HS-27A (cell line): Measurements from ENCODE around the gene HUS1.
"Not testable (repeated sequence)": the region's sequence is repeated elsewhere in the genome, so short reads cannot be mapped to it uniquely, and the experiment has no call there.

ENCODE experiments used
- DNase-seq: peaks from one replicate; pipeline ENCODE4 v3.0.0-alpha.2; 2012; ENCODE audit warnings: low read depth, missing footprints

Gene HUS1

DNA sequence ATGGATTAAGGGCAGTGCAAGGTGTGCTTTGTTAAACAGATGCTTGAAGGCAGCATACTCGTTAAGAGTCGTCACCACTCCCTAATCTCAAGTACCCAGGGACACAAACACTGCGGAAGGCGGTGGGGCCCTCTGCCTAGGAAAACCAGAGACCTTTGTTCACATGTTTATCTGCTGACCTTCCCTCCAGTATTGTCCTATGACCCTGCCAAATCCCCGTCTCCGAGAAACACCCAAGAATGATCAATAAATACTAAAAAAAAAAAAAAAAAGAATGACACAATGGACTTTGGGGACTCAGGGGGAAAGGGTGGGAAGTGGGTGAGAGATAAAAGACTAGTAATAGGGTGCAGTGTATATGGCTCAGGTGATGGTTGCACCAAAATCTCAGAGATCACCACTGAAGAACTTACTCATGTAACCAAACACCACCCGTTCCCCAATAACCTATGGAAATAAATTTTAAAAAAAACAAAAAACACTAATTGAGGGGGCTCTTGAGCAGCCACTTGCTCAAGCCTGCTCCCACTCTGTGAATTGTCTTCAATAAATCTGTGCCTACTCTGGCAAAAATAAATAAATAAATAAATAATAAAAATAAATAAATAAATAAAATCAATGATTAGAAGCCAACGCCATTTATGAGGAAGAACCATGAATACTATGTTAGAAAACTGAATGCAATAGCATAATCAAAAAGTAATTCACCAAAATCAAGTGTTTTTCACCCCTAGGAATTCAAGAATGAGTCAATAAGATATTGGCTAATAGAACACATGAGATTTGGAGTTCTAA lies 56.1 kb downstream of the HUS1 start:
- not testable (repeated sequence) for DNase-seq

DNA sequence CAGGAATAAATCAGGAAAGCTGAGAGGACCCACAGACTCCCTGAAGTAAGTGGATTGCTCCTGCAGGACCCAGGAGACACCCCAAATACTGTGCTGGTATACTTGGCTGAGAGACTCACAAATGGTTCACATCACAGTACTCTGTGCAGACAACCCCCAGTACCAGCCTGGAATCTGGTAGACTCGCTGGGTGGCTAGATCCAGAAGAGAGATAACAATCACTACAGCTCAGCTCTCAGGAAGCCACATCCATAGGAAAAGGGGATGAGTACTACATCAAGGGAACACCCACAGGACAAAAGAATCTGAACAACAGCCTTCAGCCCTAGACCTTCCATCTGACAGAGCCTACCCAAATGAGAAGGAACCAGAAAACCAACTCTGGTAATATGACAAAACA lies 62.9 kb downstream of the HUS1 start:
- DNase-seq = not testable (repeated sequence)

DNA sequence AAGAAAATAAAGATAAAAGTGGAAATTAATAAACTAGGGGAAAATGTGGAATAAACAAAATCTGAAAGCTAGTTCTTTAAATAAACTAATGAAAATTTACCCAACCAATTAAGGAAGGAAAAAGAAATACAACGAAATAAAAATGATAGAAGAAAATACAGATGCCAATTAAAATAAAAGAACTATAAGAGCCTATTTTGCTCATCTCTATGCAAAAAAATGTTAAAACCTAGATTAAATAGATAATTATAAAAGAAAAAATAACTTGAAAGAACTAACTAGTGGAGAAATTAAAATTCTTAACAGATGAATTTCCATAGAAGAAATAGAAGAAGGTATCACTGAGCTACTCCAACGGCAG lies 63.8 kb downstream of the HUS1 start:
- no peak for DNase-seq

DNA sequence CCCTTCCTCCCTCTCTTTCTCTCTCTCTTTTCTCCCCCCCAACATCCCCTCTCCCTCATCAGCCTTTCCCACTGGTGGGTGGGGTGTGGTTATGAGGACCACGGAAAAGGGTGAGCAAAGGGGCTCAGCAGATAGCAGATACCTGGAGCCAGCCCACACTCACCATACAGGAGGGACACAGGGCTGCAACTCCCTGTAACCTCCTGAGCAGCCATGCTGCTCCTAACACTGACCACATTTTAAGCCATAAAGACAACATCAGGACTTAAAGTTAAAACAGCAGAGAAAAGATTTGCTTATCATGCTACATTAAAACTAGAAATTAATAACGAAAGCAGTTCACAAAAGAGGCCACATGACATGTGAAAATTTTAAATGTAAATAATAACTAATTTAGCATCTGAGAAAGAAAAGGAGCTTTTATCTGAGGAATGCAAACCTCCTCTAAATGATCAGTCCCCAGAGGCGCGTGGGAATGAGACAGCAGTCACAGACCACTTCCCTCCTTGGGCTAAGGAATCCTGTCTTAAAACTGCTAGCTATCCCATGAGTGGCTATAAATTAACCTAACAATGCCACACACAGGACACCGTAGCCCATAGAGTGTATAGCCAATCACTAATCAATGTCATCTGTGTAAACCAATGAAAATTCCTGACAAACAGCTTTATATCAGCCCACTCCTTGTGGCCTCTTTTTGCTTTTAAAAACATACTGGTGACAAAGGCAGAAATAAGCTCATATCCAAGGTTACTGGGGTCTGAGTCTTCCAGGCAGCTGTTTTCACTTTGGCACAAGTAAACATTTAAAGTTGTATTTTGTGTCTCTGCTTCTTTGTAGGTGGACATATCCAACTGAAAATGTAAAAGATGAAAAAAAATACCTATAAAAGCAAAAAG lies 64.4 kb downstream of the HUS1 start:
- DNase-seq = no peak
